AG08396 (cell line): ENCODE data around the gene PGAP3.

Experiments
- DNase-seq: peaks from one replicate; pipeline ENCODE4 v3.0.0; 2012; ENCODE audit warnings: low spot score, mixed read lengths

PGAP3 gene

GRCh38 chr17:39660397-39661385 is 27.2 kb downstream of the PGAP3 start:
- no peak for DNase-seq

DNA sequence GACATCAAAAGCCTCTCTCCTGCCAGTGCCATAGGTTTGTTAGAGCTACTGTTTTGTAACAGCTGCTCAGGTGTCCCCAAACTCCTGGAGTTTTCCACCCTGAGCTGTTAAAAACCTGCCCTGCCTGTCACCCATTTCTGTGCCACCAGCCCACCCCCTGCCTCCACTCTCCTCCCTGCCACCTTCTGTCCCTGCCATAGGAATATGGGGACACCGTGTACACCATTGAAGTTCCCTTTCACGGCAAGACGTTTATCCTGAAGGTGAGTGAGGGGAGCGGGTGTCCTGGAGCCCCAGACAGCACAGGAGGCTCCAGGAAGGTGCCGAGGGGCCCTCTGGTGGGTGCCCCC is 27.9 kb downstream of the PGAP3 start:
- no peak for DNase-seq

GRCh38 chr17:39659279-39660010 is 28.4 kb downstream of the PGAP3 start:
- no peak for DNase-seq

DNA sequence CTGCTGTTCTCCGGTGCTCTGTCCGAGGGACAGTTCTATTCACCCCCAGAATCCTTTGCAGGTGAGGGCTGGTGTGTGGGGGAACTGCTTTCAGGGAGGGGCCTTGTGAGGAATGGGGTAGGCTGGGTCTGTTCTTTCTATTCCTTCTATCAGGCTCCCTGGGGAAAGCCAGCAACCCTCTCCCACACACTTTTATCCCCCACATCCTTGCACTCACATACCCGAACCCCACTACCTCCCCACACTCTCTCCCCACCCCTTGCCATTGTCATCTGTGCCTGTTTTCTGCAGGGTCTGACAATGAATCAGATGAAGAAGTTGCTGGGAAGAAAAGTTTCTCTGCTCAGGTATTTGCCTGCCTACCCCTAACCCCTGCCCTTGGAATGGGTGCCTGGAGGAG is 29.1 kb downstream of the PGAP3 start:
- no peak for DNase-seq

- DNase-seq, result no peak
Observed at GRCh38 chr17:39658346-39658745, 29.5 kb downstream of the PGAP3 start.

- DNase-seq, result no peak
Observed at GRCh38 chr17:39655105-39655504, 32.8 kb downstream of the PGAP3 start.

DNA sequence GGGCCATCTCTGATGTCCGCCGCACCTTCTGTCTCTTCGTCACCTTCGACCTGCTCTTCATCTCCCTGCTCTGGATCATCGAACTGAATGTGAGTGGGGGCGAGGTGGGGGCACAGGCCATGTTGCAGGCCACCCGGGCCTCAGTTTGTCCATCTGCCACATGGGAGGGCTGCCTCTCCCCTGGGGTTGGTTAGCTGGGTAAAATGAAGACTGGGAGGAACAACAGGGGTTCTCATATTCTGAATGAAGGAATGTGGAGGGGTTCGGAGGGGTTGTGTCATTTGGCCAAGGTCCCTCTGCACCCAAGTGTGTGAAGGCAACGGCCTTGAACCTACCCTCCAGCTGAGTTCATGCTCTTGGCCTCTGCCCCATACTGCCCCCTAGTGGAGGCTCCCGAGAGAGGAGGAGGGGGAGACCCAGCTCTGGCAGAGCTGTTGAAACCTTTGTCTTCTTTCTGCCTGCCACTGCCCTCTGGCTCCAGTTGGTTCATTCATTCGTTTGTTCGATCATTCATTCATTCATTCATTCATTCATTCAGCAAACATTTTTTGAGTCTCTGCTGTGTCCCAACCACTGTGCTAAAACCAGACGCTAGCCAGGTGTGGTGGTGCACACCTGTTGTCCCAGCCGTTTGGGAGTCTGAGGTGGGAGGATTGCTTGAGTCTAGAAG is 34.1 kb downstream of the PGAP3 start:
- peak; percentile 89 for DNase-seq

DNA sequence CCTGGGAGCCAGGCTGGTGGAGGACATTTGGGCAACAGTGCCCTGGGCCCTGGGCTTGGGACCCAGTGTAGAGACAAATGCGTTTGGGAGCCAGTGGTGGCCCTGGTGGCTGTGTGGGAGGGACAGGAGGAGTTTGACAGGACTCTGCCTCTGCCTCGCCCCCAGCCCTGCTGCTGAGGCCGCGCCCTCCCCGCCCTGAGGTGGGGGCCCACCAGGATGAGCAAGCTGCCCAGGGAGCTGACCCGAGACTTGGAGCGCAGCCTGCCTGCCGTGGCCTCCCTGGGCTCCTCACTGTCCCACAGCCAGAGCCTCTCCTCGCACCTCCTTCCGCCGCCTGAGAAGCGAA is 34.6 kb downstream of the PGAP3 start:
- no peak for DNase-seq

- no peak for DNase-seq
Observed at GRCh38 chr17:39652587-39653315, 35.1 kb downstream of the PGAP3 start.

DNA sequence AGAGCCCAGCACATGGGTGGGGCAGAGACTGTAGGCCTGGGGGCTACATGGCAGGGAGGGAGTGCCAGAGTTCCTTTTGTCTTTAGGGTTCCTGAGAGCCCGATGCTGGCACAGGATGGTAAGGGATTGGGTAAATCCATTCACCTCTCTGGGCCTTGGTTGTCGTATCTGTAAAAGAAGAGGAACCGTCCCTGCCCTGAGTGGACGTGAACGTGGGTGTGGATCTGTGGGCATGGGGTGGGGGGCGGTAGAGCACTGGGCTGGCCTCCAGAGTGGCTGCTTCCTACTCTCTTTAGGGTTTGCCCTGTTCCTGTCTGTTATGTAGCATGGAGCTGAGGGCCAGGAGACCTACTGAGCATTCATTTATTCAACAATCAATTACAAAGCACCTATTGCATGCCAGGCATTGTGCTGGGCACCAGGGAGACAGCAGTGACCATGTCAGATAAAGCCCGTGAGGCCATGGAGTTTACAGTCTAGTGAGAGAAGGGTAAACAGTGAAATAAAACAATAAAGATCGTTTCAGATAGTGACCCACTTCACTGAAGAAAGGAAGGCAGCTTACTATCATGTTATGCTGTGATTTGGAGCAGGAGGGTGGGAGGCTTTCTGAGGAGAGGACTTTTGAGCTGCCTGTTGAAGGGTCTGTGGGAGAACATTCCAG is 35.8 kb downstream of the PGAP3 start:
- no peak for DNase-seq

- DNase-seq, result no peak
Observed at GRCh38 chr17:39650121-39650579, 37.7 kb downstream of the PGAP3 start.

- DNase-seq, result no peak
Observed at GRCh38 chr17:39648616-39649366, 39.1 kb downstream of the PGAP3 start.

DNA sequence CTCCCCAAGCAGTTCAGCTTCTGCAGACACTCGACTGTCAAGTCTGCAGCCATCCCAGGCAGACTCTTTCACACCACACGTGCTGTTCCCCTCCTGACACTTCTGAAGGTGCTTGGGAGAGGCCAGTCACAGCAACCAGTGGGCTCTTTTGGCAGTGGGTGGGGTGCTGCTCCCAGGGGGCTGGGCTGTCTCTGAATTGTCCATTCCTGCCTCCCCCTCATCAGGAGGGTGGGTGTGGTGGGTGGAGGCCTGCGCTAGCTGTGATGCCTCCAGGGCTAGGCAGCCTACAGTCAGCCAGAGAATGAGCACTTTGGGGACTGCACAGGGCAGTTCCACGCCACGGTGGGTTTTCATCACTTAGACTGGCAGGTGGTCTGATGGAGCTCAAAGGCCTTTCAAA is 40.6 kb downstream of the PGAP3 start:
- no peak for DNase-seq

GRCh38 chr17:39643271-39643670 is 44.6 kb downstream of the PGAP3 start:
- DNase-seq, result no peak

DNA sequence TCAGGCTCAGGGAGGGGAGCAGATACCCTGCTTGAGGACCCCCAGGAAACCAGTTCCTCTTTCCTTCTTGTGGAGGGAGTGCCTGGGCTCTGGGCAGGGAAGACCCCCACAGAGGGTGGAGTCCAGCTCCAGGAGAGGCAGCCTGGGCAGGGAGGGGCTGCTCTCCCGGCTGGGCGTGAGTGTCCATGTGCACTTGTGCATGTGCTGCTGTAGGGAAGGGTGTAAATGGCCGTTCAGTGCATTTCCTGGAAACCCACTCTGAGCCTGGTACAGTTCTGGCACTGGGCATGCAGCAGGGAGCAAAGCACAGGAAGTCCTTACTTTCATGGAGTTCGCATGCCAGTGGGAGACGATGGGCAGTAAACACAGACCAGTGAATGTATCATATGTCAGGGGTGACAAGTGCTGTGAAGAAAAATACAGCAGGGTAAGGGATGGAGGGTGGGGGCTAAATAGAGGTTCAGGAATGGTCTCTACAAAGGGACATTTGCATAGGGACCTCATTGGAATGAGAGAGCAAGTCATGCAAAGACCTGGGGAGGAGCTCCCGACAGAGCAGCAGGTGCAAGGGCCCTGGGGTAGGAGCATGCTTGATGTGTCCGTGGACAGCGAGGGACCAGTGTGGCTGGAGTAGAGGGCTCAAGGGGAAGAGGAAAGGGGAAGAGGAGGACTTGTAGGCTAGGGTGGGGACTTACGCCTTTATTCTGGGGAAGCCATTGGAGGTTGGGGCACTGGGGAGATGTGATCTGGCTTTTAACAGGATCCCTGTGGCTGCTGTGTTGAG is 45.4 kb downstream of the PGAP3 start:
- DNase-seq, result no peak

- no peak for DNase-seq
Observed at GRCh38 chr17:39641883-39642282, 46.0 kb downstream of the PGAP3 start.

- no peak for DNase-seq
Observed at GRCh38 chr17:39641097-39641496, 46.8 kb downstream of the PGAP3 start.

DNA sequence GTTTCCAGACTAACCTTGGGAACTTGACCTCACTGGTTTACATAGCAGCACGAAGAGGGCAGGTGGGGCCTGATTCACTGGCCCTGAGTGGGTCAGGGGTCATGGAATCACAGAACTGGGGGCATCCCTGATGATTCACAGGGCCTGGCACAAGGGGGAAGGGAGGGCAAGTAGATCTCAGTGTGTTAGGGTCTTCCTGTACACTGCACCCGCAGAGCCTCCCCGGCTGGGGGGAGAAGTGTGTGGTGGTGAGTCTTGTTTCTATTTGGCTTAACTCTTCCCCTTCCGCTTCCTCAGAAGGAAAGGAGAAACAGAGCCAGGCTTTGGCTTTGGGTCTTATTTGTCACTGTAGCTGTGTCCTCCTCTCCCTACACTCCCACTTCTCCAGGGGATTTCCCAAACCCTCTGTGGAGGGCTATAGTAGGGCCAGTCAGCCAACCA is 47.2 kb downstream of the PGAP3 start:
- DNase-seq, result no peak

- DNase-seq, result no peak
Observed at GRCh38 chr17:39639566-39640458, 48.0 kb downstream of the PGAP3 start.
